Panc1 (cell line): Measurements from ENCODE around the gene JMJD1C.

Source experiments
- SIN3A ChIP-seq: IDR thresholded peaks from 2 replicates; pipeline ENCODE4 v1.6.1; 2012; ENCODE audit warnings: low read depth, mild to moderate bottlenecking, low read length, moderate library complexity, borderline replicate concordance; ENCODE audit not compliant: insufficient read depth
- TF ChIP-seq, protein P1 (sequence below): fragments of 450-650 bp; IDR thresholded peaks from 2 replicates; pipeline ENCODE4 v1.5.1; 2017; ENCODE audit warnings: mild to moderate bottlenecking

DNA sequence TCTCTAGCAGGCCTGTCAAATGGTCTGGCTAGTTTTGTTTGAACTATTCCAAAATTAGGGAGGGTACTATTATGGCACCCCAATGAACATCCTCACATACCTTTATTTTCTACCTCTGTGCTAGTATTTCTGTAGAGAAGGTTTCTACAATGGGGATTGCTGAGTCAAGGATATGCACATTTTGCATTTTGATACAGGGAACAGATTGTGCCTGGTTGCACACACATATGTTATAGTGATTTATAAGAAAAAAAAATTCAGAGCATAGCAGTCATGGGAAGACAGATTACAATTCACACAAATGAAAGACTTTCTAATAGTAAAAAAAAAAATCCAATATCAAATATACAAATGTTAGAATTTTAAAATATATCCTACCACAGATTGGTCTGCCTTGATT, 346.7 kb downstream of the JMJD1C start:
- TF ChIP-seq, protein P1, sequence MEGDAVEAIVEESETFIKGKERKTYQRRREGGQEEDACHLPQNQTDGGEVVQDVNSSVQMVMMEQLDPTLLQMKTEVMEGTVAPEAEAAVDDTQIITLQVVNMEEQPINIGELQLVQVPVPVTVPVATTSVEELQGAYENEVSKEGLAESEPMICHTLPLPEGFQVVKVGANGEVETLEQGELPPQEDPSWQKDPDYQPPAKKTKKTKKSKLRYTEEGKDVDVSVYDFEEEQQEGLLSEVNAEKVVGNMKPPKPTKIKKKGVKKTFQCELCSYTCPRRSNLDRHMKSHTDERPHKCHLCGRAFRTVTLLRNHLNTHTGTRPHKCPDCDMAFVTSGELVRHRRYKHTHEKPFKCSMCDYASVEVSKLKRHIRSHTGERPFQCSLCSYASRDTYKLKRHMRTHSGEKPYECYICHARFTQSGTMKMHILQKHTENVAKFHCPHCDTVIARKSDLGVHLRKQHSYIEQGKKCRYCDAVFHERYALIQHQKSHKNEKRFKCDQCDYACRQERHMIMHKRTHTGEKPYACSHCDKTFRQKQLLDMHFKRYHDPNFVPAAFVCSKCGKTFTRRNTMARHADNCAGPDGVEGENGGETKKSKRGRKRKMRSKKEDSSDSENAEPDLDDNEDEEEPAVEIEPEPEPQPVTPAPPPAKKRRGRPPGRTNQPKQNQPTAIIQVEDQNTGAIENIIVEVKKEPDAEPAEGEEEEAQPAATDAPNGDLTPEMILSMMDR, result no peak
- no peak for TF ChIP-seq SIN3A
